ENCODE data around the gene TTC32. TPM values are rescaled to one million over a fixed set of nuclear protein-coding genes. Genes with fewer than 3 reads are reported as not detected.

TTC32 gene
- total and polyA plus RNA-seq, 2 of the 4 experiments (the other 2 are of a cell fraction): 1.1 to 3.9 TPM

DNA sequence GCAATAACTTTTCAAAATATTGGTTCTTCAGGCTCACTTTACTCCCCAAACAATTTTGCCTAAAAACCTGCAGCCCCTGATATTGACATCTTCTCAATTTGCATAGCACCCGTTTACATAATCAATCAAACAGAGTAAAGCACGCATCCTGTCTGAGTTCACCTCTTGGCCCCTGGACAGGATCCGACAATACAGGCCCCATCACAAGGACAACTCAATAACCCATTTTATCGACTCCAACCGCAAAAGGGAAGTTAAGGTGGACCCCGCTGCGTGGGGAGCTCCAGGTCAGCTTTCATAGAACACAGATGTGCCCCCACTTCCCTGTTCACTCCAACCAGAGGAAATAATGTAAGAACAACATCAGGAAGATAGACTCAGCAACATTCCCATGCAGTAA lies 44.7 kb downstream of the TTC32 start:
- H2BK20ac ChIP-seq (ENCODE audit: low read depth, low read length): no peak overlapping the region
- intact Hi-C loops (cut with micrococcal nuclease): no loop called here

More for the DNA sequence above, 44.7 kb downstream of the TTC32 start:
- 100% methylated on average over 1 of the region's 7 CpGs; no CpG with 5 or more reads in 1 of the 2 experiments for WGBS, 2 experiments (ENCODE audit: extremely low coverage in 2 of 2, insufficient read length in 1 of 2)
- Histone ChIP-seq H2BK15ac (ENCODE audit: low read depth, low read length) (no peak overlapping the region), H3K4me1 (ENCODE audit: control insufficient read depth, insufficient read depth, low read length) (peaks cover 13% of the 10 kb centered on the region), H3K27ac (ENCODE audit: insufficient read depth, low read length) (no peak overlapping the region), H3K18ac (ENCODE audit: low read depth, low read length) (no peak overlapping the region), H3K36me3 (ENCODE audit: control insufficient read depth, insufficient read depth, low read length) (no peaks in the 10 kb centered on the region), H4K5ac (ENCODE audit: low read depth, low read length) (no peak overlapping the region), H3K4me3 (ENCODE audit: insufficient read depth, low read depth, low read length) (no peak overlapping the region), H3K56ac (ENCODE audit: extremely low read depth, insufficient read depth, low read length) (no peak overlapping the region), H3K27me3 (ENCODE audit: control insufficient read depth, insufficient read depth, low read length) (no peaks in the 10 kb centered on the region), H4K91ac (ENCODE audit: insufficient read depth, low read depth, low read length) (no peak overlapping the region), H2AFZ (replicated peaks; ENCODE audit: low read length, poor library complexity) (no peak overlapping the region), H2AK5ac (ENCODE audit: low read depth, low read length) (no peak overlapping the region), H3K79me1 (ENCODE audit: low read depth in 1 of 2, low read length in 2 of 2) (no peaks in the 10 kb centered on the region), H4K20me1 (ENCODE audit: insufficient read depth, low read length) (no peaks in the 10 kb centered on the region), H3K9me1 (ENCODE audit: insufficient read depth, low read length) (peaks cover 14% of the 10 kb centered on the region), H3K9me3 (ENCODE audit: control insufficient read depth, insufficient read depth, low read length) (no peaks in the 10 kb centered on the region), H3K4me2 (ENCODE audit: low read depth, low read length) (no peak overlapping the region), H3K23ac (ENCODE audit: low read depth, low read length) (no peak overlapping the region), H2AK9ac (replicated peaks; ENCODE audit: low read depth, low read length, poor library complexity) (no peak overlapping the region), H3K14ac (replicated peaks; ENCODE audit: low read depth, low read length) (no peak overlapping the region), H4K8ac (ENCODE audit: low read depth in 2 of 2, low read length in 2 of 2) (no peak overlapping the region), H3K9ac (ENCODE audit: low read depth, low read length) (no peak overlapping the region), H2BK5ac (ENCODE audit: low read depth, low read length, poor library complexity, severe bottlenecking) (no peak overlapping the region), H2BK120ac (ENCODE audit: low read depth, low read length) (no peak overlapping the region), H3K4ac (ENCODE audit: low read depth, low read length) (no peak overlapping the region; the same call in 1 of the 2 replicates)
- BruUV-seq (replicated peaks): no TSS peak
- CTCF ChIA-PET: interaction anchor here (0.8 kb wide), 1 partner anchor 22 kb away, joined by 3 read pairs; no protein-coding TSS in a partner anchor
- dilution Hi-C loops (cut with HindIII; ENCODE audit: low sequenced_read_pairs, unreplicated experiment): no loop called here
- no peak for ATAC-seq (ENCODE audit: low read depth)
- in situ Hi-C loops (cut with MboI; ENCODE audit: low sequenced_read_pairs): loop anchor here (10.0 kb wide), 2 partner anchors 172 to 1422 kb away; no protein-coding TSS in a partner anchor
- TF ChIP-seq CHD1 (IDR thresholded peaks at IDR 0.05; ENCODE audit: low read depth, low read length) (no peak), RCOR1 (IDR thresholded peaks at IDR 0.05; ENCODE audit: insufficient replicate concordance, low read length) (no peak), SMC3 (IDR thresholded peaks at IDR 0.05; ENCODE audit: low read depth, low read length) (no peak), MAFK (IDR thresholded peaks at IDR 0.05; ENCODE audit: low read depth, low read length) (no peak), BHLHE40 (IDR thresholded peaks at IDR 0.05; ENCODE audit: low read depth, low read length) (no peak), MAZ (IDR thresholded peaks at IDR 0.05; ENCODE audit: borderline replicate concordance, low read depth, low read length) (no peak), POLR2A (IDR thresholded peaks at IDR 0.05; ENCODE audit: low read depth, low read length) (no peak)
- TF ChIP-seq, protein P1, sequence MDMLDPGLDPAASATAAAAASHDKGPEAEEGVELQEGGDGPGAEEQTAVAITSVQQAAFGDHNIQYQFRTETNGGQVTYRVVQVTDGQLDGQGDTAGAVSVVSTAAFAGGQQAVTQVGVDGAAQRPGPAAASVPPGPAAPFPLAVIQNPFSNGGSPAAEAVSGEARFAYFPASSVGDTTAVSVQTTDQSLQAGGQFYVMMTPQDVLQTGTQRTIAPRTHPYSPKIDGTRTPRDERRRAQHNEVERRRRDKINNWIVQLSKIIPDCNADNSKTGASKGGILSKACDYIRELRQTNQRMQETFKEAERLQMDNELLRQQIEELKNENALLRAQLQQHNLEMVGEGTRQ (IDR thresholded peaks at IDR 0.05; ENCODE audit: low read depth, low read length): no peak
- DNase-seq: no peak
- POLR2A ChIA-PET (ENCODE audit: unreplicated experiment): no interaction called here

Data from IMR-90 (cell line).